Ovary (tissue), 9 donors: ENCODE results near the gene IL12RB1. TPM values are rescaled to one million over a fixed set of nuclear protein-coding genes. Genes with fewer than 3 reads are reported as not detected.
"Not testable (repeated sequence)": the region's sequence is repeated elsewhere in the genome, so short reads cannot be mapped to it uniquely, and the experiment has no call there.

Experiments
- DNase-seq, 5 donors: peaks; one replicate each; pipeline ENCODE4 v3.0.0-alpha.2; 2019 to 2020
- H3K27ac ChIP-seq, 2 donors: fragments of 200-600 bp; one replicate each; pipeline versions ENCODE4 v1.5.1 to v1.8.0; 2019 to 2022
- H3K27me3 ChIP-seq: fragments of 200-600 bp; one replicate; pipeline ENCODE4 v1.8.0; 2022
- H3K36me3 ChIP-seq: fragments of 200-600 bp; sonication (generic); one replicate; pipeline ENCODE4 v1.5.1; 2019
- H3K4me1 ChIP-seq: one replicate; pipeline ENCODE4 v1.8.1; 2013; ENCODE audit warnings: mild to moderate bottlenecking, moderate library complexity; ENCODE audit not compliant: insufficient read depth
- H3K4me3 ChIP-seq: fragments of 200-600 bp; sonication (generic); one replicate; pipeline ENCODE4 v1.5.1; 2017
- H3K9me3 ChIP-seq, 2 donors: fragments of 200-600 bp in 1 of 2; sonication (generic) in 1 of 2; one replicate each; pipeline versions ENCODE4 v1.5.1 to v1.8.1; 2013 to 2019; ENCODE audit warnings: mild to moderate bottlenecking in 1 of 2, moderate library complexity in 1 of 2
- EP300 ChIP-seq: sonication (generic); formaldehyde crosslinking; IDR thresholded peaks from one replicate; pipeline ENCODE4 v1.6.1; 2017; ENCODE audit warnings: antibody characterized with exemption
- POLR2A ChIP-seq: fragments of 450-650 bp; IDR thresholded peaks from one replicate; pipeline ENCODE4 v1.6.1; 2017; ENCODE audit warnings: antibody characterized with exemption, mild to moderate bottlenecking, moderate library complexity
- WGBS, 3 donors: extraction: QIAGEN DNeasy Blood & Tissue Kit in 1 of 3; methylation state at CpG; one replicate each; pipeline versions ENCODE4 v1.1.5 to v1.1.7; 2013 to 2017; 5-methylcytosine and 5-hydroxymethylcytosine counted together
- intact Hi-C, 4 donors: fragments of 100-400 bp; cut with DNase I; formaldehyde crosslinking; loops; one replicate each; pipeline versions ENCODE4 v1.11.0 to v1.15.1; 2022 to 2023
- polyA plus RNA-seq, 2 donors: library from polyadenylated mRNA; stranded (reverse); fragments of 200-250 nt in 1 of 2; fragments of 350-450 nt in 1 of 2; fragmentation: Illumina TruSeq in 1 of 2; extraction: RNeasy Lipid Tissue Mini Kit (QIAGEN cat#74804) in 1 of 2; gene quantifications; one replicate each; pipeline ENCODE4 v1.2.3, GENCODE V29; 2013 to 2014
- total RNA-seq, 7 donors: library from RNA; depleted of rRNA in 2 of 7; stranded (reverse); fragments of >200 nt in 2 of 7; fragmentation: NEBNext Ultra II Directional in 3 of 7; extraction: Animal tissue kit (Norgen Biotek cat#: 25700) in 3 of 7; gene quantifications; one replicate each; pipeline versions ENCODE4 v1.1.0 to v1.2.4, GENCODE V29; 2016 to 2023
- TF ChIP-seq, protein P1 (sequence below), 3 donors: fragments of 450-650 bp in 2 of 3; fragments of 200-600 bp in 1 of 3; IDR thresholded peaks; one replicate each; pipeline versions ENCODE4 v1.5.1 to v1.8.0; 2016 to 2022; ENCODE audit warnings: antibody characterized with exemption in 3 of 3, mild to moderate bottlenecking in 1 of 3
- donor health status: DM: no; HTN: no; CAD: no; lungs with moderate emphysema.
- donor health status: DM: no; HTN: no; CAD: no.
- donor health status: Bipolar disorder and iron deficiency.
- donor health status: DM: yes; HTN: yes; CAD: no.
- donor health status: DM: no; HTN: no; CAD: no.
- donor health status: DM: yes; HTN: yes; CAD: no.

IL12RB1 gene
- total and polyA plus RNA-seq, 9 donors = 0.22 to 0.89 (median 0.57) TPM

DNA sequence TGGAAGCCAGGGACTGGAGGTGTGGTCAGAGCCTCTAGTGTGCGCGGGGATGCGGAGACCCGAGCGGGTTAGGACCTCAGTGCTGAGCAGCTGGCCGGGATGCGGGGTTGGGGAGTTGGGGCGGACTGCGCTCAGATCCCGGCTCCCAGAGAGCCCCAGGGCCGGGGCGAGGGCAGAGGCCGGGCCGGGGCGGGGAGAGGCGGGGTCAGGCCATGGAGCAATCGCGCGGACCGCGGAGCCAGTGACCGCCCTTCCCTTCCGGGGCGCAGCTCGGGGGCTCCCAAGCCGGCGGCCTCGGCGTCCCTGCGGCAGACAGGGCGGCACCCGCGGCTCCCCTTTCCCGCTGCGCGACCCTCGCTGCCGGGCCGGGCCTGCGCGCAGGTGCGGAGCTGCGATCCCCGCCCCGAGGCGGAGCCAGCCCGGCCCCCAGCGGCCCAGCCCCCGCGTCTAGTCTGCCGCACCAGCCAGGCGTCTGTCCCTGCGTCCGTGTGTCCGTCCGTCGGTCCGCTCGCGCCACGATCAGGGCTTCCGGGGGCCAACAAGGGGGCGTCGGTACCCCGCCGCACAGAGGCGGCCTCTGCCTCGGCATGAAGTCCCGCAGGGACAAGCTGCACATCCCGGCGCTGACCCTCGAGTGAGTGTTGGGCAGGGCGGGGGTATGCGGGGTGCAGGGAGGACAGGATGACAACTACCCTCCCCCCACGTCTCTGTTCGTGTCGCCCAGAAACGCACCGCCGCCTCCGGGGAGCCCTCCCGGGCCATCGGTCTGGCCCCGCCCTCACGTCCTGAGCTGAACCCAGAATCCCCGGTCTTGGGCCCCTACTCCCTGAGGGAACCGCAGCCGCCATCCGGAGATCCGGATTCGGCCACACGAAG, 23.2 kb upstream of the IL12RB1 start:
- TF ChIP-seq POLR2A = no peak
- no peak for TF ChIP-seq EP300
- TF ChIP-seq, protein P1, sequence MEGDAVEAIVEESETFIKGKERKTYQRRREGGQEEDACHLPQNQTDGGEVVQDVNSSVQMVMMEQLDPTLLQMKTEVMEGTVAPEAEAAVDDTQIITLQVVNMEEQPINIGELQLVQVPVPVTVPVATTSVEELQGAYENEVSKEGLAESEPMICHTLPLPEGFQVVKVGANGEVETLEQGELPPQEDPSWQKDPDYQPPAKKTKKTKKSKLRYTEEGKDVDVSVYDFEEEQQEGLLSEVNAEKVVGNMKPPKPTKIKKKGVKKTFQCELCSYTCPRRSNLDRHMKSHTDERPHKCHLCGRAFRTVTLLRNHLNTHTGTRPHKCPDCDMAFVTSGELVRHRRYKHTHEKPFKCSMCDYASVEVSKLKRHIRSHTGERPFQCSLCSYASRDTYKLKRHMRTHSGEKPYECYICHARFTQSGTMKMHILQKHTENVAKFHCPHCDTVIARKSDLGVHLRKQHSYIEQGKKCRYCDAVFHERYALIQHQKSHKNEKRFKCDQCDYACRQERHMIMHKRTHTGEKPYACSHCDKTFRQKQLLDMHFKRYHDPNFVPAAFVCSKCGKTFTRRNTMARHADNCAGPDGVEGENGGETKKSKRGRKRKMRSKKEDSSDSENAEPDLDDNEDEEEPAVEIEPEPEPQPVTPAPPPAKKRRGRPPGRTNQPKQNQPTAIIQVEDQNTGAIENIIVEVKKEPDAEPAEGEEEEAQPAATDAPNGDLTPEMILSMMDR (IDR thresholded peaks at IDR 0.05) = no peak
- intact Hi-C loops = loop anchor here in 3 of 4 donors (5.0 to 10.0 kb wide), 5 partner anchors 42 to 225 kb away; partner anchors contain the start of gene PIK3R2 (in 1 of the 3)
- H3K27ac ChIP-seq = no peak overlapping the region
- peaks cover 3% of the 10 kb centered on the region for H3K4me1 ChIP-seq
- no peaks in the 10 kb centered on the region for H3K36me3 ChIP-seq
- WGBS, 3 donors = 2 to 6% (median 3%) methylated on average over 56 to 92 of the region's 92 CpGs
- no peaks in the 10 kb centered on the region for H3K27me3 ChIP-seq
- H3K9me3 ChIP-seq = no peaks in the 10 kb centered on the region
- H3K4me3 ChIP-seq = peak overlapping the region; percentile 42
- peak in 3 of 5 donors; percentile 37 to 66 (median 55) for DNase-seq

DNA sequence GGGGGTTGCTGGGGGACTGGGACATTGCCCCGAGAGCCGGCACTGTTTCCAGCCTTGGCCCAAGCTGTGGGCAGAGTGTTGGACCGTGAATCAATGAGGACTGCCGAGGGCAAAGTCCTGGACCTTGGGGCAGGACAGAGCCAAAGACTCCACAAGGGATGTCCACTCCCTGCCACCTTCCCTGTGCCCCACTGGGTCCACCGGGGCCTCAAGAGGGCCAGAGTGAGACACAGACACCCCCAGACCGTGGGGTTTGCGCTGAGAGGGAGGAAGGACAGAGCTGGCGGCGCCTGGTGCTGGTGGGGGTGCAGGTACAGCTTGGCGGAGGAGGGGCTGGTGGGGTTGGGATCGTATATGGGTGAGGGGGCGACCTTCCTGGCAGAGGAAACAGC, 22.6 kb upstream of the IL12RB1 start:
- Histone ChIP-seq H3K4me1 (peaks cover 4% of the 10 kb centered on the region), H3K36me3 (no peaks in the 10 kb centered on the region), H3K27me3 (no peaks in the 10 kb centered on the region), H3K9me3 (no peaks in the 10 kb centered on the region), H3K27ac (no peak overlapping the region), H3K4me3 (peak overlapping the region; percentile 42)
- DNase-seq = no peak
- 67 to 73% (median 71%) methylated on average over 12 of the region's 12 CpGs for WGBS, 3 donors
- intact Hi-C loops = no loop called here
- TF ChIP-seq POLR2A = no peak
- no peak for TF ChIP-seq EP300
- TF ChIP-seq, protein P1 (IDR thresholded peaks at IDR 0.05) = no peak

GRCh38 chr19:18108897-18109296, 22.2 kb upstream of the IL12RB1 start:
- 84 to 90% (median 88%) methylated on average over 2 of the region's 2 CpGs for WGBS, 3 donors
- intact Hi-C loops = no loop called here
- TF ChIP-seq, protein P1 (IDR thresholded peaks at IDR 0.05) = no peak
- no peak for TF ChIP-seq POLR2A
- TF ChIP-seq EP300 = no peak

GRCh38 chr19:18107235-18107634, 20.5 kb upstream of the IL12RB1 start:
- intact Hi-C loops = no loop called here
- no peaks in the 10 kb centered on the region for H3K9me3 ChIP-seq
- 88 to 93% (median 93%) methylated on average over 9 of the region's 9 CpGs for WGBS, 3 donors

More at GRCh38 chr19:18108897-18109296, 22.2 kb upstream of the IL12RB1 start:
- no peak for DNase-seq
- no peaks in the 10 kb centered on the region for H3K36me3 ChIP-seq
- peaks cover 7% of the 10 kb centered on the region for H3K4me1 ChIP-seq
- no peak overlapping the region for H3K4me3 ChIP-seq
- H3K9me3 ChIP-seq = no peaks in the 10 kb centered on the region
- no peak overlapping the region for H3K27ac ChIP-seq
- no peaks in the 10 kb centered on the region for H3K27me3 ChIP-seq

DNA sequence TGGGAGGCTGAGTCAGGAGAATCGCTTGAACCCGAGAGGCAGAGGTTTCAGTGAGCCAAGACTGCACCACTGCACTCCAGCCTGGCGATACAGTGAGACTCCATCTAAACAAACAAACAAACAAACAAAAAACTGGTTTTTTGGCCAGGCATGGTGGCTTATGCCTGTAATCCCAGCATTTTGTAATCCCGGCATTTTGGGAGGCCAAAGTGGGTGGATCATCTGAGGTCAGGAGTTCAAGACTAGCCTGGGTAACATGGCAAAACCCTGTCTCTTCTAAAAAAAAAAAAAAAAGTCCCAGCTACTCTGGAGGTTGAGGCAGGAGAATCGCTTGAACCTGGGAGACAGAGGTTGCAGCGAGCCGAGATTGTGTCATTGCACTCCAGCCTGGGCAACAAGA, 18.5 kb upstream of the IL12RB1 start:
- H3K36me3 ChIP-seq, H3K27ac ChIP-seq, DNase-seq, H3K4me1 ChIP-seq, H3K9me3 ChIP-seq, H3K4me3 ChIP-seq, intact Hi-C loops, H3K27me3 ChIP-seq: not testable (repeated sequence)
- WGBS, 3 donors = 77 to 82% (median 78%) methylated on average over 7 of the region's 7 CpGs

More at GRCh38 chr19:18107235-18107634, 20.5 kb upstream of the IL12RB1 start:
- no peaks in the 10 kb centered on the region for H3K27me3 ChIP-seq
- TF ChIP-seq, protein P1 (IDR thresholded peaks at IDR 0.05) = no peak
- no peak for TF ChIP-seq EP300
- TF ChIP-seq POLR2A = no peak
- H3K27ac ChIP-seq = no peak overlapping the region
- DNase-seq = no peak
- H3K4me3 ChIP-seq = no peak overlapping the region
- H3K36me3 ChIP-seq = no peaks in the 10 kb centered on the region
- H3K4me1 ChIP-seq = peaks cover 9% of the 10 kb centered on the region
